Activated CD4-positive, alpha-beta T cell treated with anti-CD3 and anti-CD28 coated beads, Interleukin-2, amount 50 U/mL, for 4 hours (primary cell): ENCODE results near the gene GPT2.

Source experiments
- DNase-seq, 2 experiments: peaks; one replicate each; pipeline ENCODE4 v3.0.0-alpha.2; 2020

Gene GPT2

GRCh38 chr16:46973996-46974324, 89.8 kb downstream of the GPT2 start:
- no peak for DNase-seq

- DNase-seq = no peak
Measured at GRCh38 chr16:46974352-46974751, 90.2 kb downstream of the GPT2 start.

GRCh38 chr16:46975165-46975564, 91.0 kb downstream of the GPT2 start:
- DNase-seq = no peak

GRCh38 chr16:46975908-46976470, 91.8 kb downstream of the GPT2 start:
- DNase-seq = no peak

GRCh38 chr16:46976550-46976949, 92.4 kb downstream of the GPT2 start:
- no peak for DNase-seq
